ENCODE measurements around the gene GFRA1.

Gene GFRA1

DNA sequence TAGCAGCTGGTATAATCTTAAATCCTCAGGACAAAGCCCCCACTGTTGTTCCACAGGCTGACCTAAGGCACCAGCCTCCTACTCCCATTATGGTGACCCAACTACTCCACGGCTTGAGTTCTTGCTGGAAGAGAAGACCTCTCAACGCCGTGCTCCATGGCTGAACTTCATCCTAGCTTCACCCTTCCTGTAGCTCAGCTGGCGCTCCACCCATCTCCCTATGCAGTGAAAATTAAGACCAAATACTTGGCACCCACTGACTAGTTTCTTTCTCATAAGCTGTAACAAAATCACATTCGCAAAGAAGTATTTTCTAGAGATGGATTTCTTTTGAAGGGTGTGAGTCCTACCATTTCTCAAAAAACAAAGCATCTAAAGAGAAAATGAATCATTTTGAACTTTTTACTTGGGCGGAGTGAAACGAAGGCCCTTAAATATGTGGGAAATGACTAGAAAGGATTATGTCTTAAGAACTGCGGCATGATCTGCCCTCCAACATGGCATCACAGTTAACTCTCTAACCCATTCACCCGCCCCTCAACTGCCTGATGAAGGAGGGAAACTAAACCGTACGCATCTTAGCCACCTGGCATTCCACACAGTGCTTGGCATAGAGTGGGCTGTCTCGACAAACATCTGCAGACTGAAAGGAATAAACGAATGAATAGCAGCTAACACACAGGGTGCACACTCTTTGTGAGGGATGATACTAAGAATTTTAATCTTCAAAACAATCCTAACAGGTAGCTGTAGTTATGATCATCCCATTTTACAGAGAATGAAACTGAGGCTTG, 32.7 kb downstream of the GFRA1 start:
- DNase-seq, result no peak

DNA sequence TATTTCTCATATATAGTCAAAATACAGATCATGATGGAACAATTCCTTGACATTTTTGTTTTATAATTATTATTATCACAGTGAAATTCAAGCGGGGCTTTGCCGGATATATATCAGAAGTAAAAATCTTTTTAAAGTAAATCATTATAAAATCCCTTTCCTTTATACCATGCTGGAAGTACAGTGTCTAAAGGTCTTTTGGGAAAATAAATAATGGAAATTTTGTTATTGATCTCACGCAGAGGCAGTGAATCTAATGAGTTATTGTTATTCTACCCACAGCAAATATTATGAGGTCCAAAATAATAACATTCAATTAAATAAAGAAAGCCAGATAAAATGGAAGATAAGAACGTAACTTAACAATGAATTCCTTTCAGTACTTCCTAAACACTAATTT, 33.8 kb downstream of the GFRA1 start:
- no peak for DNase-seq

DNA sequence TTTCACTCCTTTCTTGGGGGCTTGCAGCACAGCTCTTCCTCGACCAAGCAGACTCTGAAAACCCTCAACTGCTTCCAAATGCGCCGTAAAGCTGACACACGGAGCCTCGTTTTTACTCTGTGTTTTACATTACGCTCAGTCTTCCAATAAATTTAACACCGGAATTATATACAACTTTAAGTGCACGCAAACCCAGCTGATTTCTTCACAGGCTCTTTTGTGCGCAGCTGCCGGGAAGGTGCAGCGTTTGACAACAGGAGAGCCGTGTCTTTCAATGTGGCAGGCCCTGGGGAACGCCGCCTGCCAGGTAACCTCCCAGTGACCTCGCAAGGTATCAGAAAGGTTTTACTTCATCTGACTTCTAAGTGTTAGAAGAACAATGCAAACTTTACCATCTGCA, 35.0 kb downstream of the GFRA1 start:
- DNase-seq, result no peak

DNA sequence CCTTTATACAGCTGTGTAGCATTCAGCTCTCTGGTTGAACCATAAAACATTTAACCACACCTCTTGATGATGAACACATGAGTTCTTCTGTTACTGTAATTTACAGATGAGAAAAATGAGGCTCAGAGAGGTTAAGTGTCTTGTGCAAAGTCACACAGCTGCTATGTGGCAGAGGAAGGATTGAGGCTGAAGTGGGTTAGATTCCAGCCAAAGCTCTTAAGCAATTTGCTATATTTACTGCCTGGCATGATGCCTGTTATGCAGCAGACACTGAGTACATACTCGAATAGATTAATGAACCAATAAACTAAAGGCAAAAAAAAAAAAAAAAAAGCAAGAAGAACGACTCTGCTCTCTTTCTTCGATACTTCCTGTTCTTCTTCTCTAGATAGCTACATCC, 35.7 kb downstream of the GFRA1 start:
- no peak for DNase-seq

DNA sequence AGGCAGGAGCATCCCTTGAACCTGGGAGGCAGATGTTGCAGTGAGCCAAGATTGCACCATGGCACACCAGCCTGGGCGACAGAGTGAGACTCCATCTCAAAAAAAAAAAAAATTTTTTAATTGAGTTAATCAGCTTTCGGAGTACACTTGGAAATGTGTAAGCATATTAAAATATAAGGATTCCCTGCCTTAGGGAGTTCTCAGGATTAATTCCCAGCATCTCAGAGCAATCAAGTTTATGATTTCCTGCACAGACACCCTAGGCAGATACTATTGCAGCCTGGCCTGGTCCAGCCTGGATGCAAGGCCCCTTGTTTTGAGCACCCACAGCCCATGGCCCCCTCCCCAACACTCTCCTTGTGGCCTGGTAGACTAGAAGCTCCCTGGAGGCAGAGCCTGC, 39.8 kb downstream of the GFRA1 start:
- DNase-seq, result no peak

DNA sequence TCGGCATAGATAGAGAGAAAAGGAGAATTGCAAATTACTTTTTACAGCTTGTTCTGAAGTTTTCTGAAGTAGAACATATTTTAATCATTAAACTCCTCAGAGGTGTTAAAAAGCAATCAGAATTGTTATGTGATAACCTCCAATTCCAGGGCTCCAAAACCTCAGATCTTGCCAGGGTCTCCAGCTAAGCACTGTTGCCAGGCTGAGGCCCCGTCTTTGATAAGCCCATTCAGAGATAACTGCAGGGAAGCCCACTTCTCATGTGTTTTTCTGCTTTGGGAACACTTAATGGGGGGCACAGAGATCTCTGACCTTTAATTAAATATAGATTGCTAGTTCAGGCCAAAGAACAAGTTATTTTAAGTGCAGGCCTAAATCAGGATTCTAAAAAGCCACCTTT, 40.4 kb downstream of the GFRA1 start:
- DNase-seq, result no peak

DNA sequence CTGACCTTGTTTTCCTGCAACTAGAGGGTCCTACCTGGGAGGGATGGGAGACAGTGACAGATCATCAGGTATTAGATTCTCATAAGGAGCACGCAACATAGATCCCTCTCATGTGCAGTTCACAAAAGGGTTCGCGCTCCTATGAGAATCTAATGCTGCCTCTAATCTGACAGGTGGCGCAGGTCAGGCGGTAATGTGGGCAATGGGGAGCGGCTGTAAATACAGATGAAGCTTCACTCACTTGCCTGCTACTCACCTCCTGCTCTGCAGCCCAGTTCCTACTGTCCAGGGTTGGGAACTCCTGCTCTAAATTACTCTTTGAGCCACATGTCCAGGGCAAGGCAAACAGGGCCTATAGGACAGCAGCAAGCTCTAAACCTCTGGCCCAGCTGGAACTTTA, 46.2 kb downstream of the GFRA1 start:
- no peak for DNase-seq

DNA sequence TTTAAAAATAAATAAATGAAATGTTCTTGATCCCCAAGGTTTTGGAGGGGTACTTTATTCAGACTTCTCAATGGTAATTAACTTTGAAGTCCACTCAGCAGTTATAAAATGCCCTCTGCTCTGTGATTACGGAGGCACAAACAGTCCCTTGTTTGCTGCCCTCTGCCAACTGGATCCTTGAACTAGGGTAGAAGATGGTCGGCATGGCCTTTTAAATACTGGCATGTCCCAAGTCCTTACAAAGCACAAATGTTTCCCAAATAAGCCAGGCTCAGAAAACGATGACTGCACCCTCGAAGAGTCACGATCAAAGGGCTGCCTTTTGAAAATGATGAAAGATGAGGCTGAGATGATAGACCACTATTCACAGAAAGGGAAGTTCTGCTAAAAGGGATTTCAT, 47.0 kb downstream of the GFRA1 start:
- DNase-seq, result no peak

DNA sequence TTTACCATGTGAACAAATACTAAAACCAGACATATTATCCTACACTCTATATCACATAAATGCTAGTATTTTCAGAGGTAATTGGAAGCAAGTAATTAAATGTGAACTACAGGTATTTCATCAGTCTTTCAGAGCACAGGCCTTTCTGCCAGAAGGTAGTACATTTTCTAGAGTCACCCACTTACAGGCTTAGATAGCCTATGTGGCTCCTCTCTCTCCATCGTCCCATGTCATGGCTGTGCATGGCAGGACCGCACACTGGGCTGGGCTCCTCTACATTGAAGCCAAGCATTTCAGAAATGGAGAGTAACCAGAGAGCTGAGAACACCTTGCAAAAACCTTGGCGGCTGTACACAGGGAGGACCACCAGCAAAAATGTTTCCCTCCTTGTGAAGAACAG, 49.7 kb downstream of the GFRA1 start:
- no peak for DNase-seq

DNA sequence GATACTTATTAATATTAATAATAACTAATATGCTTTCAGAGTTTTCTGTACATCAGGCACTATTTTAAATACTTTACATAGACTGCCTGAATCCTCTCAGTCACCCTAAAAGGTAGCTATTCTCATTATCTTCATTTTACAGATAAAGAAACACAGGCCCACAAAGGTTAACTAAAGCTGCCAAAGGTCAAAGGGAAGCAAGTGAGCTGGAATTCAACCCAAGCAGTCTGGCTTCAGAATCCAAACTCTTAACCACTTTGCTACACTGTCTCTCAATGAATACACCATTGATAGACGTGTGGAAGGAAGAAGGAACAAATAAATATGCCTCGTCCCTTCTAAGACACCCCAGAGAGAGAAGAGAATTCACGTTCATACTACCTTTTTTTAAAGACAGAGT, 52.0 kb downstream of the GFRA1 start:
- DNase-seq, result no peak

DNA sequence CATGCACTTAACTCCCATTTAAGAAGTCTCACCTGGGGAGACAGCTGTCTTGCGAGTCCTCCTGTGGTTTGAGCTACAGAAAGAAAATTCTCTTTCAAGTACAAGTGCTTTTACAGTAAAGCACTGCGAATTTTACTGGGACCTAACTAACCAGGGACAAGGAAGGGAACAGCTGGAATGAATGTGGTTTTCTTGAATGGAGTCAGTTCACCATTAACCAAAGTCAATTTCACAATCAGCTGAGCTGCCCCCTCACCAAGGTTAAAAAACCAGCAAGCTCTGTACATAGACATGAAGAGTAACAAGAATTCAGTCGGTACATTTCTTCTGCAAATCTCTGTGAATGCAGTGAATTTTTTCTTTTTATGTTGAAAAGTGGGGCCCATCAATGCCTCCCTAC, 56.3 kb downstream of the GFRA1 start:
- DNase-seq, result no peak

DNA sequence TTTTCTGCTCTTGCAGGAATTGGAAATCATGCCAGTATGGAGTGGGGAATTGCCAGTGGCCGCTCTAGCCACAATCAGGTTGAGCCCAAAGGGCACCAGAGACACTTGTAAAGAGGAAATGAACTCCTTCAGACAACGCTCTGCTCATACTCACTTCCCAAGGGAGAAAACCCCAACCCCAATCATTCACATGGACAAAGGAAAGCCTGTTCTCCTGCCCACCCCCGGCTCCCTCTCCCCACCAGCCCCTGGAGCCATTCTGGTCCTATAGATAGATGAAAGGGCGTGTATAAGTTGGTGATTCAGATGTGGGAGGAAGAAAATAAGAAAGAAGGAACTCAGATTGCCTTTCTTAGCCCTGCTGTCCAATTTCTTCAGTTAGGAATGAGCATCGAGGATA, 57.4 kb downstream of the GFRA1 start:
- DNase-seq, result no peak

DNA sequence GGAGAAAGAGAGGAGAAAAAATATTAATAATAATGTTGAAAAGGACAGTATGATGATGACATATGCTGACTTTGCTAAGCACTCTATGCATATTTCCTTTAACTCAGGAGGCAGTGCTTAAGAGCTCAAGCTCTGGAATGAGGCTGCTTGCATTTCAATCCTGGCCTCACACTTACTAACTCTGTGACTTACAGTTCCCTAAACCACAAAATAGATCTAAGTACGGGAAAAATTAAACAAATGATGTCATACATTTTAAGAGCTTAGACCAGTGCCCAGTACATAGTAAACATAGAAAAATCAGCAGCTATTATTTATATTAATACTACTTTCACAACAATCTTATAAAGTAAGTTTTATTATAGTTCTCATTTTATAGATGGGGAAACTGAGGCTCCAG, 61.3 kb downstream of the GFRA1 start:
- no peak for DNase-seq

DNA sequence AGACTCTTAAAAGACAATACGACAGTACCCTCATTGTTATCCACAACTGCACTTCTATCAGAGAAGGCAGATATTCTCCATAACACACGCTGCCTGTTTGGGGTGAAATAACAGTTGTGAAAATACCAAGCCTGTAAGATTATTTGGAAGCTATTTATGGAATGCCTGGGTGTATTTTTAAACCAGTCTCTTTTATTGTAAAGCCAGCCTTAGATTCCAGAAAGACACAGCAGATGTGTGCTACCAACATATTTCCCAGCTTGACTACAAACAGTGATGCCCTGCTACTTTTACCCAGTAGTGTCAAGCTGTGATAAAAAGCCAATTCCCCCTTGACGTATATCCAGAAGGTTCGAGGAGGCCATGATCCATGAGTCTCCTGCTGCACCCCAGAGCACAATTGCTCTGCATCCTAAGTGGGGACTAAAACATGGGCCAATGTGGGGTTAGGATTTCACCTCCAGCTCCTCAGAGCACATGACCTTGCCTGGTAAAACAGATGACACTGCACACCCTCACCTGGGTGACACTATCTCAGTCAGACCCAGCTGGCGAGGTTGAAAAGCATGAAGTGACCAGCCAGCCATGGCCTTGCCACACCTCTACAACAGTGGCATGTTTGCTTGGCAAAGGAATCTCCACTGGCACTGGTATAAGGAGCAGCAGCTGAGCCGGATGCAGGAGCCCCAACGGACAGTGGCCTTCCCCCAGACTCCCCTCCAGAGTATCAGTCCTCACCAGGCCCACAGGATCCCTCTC, 62.2 kb downstream of the GFRA1 start:
- DNase-seq, result no peak

DNA sequence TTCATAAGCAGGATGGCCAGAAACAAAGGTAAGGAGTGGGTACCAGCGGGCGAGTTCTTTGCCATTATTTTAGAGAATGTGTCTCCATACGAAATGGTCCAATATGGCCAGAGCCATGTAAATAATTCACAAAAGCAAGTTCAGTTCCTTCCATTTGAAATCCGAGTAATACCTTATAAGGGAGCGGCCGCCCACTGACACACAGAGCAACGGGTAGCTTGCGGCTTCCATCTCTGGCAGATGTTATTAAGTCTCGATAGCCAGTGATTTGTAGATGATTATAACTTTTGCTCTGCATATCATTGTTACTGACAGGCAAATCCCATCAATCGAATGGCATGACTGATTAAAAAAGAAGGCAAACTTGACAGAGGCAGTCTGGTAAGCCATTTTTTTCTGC, 63.2 kb downstream of the GFRA1 start:
- no peak for DNase-seq

DNA sequence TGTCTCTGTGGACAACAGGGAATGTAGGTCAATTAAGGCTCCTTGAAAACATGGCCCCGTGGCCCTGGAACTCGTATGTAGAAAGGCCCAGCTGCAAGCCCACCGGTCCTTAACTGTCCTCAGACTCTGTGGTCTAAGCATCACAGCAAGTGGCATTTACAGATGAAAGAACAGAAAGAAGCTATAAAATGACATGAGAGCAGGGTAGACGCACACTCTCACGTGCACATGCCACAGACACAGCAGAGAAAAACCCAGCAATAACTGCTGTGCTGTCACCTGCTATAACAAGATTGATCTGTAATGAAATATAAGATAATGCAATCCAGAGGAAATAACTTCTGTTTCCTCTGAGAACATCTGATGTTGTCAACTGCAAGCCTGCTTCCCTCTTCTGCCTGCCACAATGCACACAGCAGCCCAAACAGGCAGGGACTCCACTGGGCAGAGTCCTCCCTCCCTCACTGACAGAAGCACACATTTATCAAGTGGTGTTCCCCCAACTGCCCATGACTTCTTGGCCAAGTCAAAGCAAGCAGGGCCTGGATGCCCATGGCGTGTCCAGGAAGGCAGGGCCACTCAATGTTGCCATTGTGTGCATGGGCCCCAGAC, 63.9 kb downstream of the GFRA1 start:
- DNase-seq, result no peak

DNA sequence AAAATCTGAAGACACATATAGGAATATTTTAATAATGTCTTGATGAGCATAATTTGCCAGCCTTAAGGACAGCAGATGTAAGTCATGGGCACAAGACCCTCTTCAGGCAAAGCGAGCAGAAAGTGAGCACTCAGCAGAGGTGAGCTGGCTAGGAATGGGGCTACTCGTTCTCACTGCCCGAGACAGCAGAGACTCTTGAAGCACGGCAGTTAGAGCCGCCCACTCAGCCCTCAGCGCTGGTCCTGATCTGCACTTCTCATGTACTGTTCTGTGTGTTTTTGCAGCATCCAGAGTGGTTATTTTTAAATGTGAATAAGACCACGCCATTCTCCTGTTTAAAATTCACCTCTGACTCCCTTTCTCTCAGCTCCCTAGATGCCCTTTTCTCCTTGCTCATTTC, 65.3 kb downstream of the GFRA1 start:
- no peak for DNase-seq

DNA sequence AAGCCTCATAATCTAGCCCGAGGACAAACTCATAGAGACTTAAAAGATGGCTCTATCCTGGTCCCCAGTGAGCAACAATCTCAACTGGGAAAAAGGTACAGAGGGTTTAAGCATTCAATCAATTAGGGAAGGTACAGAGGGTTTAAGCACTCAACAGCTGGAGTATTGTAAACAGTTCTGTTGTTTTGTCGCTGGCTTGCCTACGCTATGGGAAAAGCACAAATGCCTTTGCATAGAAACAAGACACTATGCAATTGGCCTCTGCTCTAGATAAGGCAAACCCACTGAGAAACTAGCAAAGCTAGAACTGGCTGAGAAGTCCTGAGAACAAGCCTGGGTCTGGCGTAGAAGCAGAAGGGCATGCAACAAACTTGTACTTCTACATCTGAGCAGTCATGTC, 69.3 kb downstream of the GFRA1 start:
- no peak for DNase-seq

DNA sequence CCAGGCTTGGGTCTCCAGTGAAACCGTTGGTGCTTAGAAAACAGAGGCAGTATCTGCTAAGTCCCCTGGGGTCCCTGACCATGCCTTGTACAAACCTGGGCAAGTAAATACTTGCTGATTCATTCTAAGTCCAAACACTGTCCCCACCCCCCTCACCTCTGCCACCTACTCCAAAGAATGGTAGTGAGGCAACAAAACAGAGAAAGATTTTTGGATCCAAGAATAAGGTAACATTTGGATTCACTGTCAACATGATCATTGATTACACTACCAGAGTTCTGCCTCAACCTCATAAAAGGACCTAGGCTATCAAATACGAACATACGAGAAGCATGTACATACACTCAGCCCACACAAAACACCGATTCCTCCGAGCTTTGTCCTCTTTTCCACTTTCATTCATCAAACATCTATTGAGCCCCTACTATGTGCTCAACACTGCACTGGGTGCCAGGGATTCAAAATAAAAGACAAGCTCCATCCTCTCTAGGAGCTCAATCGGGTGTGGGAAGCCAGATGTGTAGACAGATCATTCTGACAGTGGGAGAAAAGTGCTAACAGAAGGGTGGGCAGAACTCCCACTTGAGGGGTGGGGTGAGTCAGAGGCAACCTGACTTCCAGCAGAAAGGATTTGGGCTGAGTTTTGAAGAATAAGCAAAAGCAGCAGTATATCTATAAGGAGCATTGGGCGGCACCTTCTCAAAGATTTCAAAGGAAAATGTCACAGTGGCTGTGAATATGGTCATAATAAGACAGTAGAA, 71.2 kb downstream of the GFRA1 start:
- no peak for DNase-seq

DNA sequence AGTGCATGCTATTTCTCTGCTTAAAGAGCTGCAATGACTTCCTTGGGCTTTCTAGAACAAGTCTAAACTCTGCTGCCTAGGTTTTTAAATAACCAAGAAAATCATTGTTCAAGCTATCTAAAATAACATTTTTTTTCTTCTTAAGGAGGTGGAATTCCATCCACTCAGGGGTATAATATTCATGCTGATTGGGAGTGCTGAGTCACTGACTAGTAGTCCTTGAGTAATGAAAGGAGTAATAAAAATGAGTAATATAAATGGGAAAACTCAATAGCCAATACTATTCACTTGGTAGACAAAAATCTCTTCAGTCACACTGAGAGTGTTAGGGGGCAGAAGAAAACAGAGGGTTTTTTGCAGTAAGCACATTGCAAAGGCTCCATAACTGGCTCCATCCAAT, 72.0 kb downstream of the GFRA1 start:
- no peak for DNase-seq

DNA sequence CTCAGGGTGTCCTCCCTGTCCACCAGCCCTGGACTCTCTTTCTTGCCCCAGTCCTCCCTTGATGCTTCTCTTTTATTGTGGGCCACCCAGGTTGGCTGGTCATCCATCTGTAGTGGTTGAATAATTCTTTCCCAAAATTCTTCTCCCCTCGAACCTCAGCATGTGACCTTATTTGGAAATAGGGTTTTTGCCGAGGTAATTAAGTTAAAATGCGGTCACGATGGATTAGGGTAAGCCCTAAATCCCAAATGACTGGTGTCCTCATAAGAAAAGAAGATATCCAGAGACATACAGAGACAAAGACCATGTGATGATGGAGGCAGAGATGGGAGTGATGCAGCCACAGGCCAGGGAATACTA, 74.3 kb downstream of the GFRA1 start:
- DNase-seq, result no peak

DNA sequence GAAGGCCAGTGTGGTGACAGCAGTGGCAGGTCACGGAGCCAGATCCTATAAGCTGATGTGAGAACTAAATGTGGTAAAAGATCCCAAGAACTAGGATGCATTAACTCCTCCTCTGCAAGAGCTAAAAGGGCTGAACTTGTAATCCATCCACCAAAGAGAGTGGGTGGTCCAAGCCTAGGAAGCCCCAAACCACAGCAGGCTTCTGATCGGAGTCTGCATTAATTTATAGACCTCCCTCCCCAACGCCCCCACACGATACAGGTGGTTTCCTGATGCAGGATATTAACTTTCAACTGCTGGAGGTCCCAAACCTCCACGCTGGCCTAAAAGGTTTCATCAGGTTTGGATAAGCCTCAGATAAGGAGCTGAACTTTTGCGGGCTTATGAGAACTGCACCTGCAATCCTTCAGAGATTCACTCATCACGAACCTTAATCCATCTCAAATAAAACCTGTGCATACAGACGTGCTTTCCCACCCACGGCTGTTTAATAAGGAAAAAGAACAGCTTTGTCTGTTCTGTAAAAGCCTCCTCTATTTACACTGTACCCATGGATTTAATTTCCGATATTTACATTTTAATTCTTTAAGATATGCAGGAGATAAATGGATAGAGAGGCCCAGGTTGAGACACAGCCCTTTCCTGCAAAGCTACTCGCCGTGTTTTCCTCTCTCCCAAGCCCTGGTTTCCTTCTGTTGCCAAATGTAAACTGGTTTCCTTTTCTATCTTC, 74.9 kb downstream of the GFRA1 start:
- DNase-seq, result no peak

DNA sequence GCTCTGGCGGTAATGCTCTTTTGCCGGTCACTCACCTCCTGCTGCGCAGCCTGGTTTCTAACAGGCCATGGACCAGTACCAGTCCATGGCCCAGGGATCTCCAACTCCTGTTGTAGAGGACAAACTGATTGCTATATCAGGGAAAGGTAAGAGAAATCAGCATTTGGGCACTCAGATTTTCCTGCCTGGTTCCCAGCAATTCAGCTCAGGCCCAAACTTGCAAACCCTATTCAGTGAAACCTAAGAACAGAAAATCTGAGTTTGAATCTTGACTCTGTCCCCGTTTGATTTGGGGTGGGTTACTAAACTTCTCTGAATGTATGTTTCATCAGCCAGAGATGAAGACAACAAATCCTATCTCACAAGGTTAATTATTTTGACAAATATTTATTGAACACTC, 77.4 kb downstream of the GFRA1 start:
- DNase-seq, result no peak

Measured in inflammatory macrophage (primary cell).